HepG2 (cell line): ENCODE results near the gene EGFR. TPM values are rescaled to one million over a fixed set of nuclear protein-coding genes. Genes with fewer than 3 reads are reported as not detected.

Experiments used
- CHCHD3 ChIP-seq: sonication (generic); formaldehyde crosslinking; IDR thresholded peaks from 2 replicates; pipeline ENCODE4 v1.8.0; 2022; ENCODE audit warnings: mild to moderate bottlenecking, missing genetic modification reagents, moderate library complexity
- E2F5 ChIP-seq: sonication (generic); formaldehyde crosslinking; conservative IDR thresholded peaks from 2 replicates; pipeline ENCODE4 v1.4.0; 2020; ENCODE audit warnings: missing genetic modification reagents
- EED ChIP-seq: sonication (generic); formaldehyde crosslinking; IDR thresholded peaks from 2 replicates; pipeline ENCODE4 v1.5.0; 2020; ENCODE audit warnings: mild to moderate bottlenecking, missing genetic modification reagents
- HNF4G ChIP-seq, 2 experiments: sonication (generic) in 1 of 2; formaldehyde crosslinking in 1 of 2; IDR thresholded peaks; 2 replicates each; pipeline versions ENCODE4 v1.4.0 to v1.6.1; 2011 to 2020; ENCODE audit warnings: borderline replicate concordance in 2 of 2, low read depth in 2 of 2, mild to moderate bottlenecking in 2 of 2, low read length in 1 of 2, missing genetic modification reagents in 1 of 2, moderate library complexity in 1 of 2
- NFAT5 ChIP-seq: sonication (generic); formaldehyde crosslinking; IDR thresholded peaks from 2 replicates; pipeline ENCODE4 v1.4.0; 2020; ENCODE audit warnings: missing genetic modification reagents
- SMARCC2 ChIP-seq: fragments of 450-650 bp; IDR thresholded peaks from 2 replicates; pipeline ENCODE4 v1.6.1; 2017; ENCODE audit warnings: antibody characterized with exemption, mild to moderate bottlenecking
- TFDP2 ChIP-seq: sonication (generic); formaldehyde crosslinking; IDR thresholded peaks from 2 replicates; pipeline ENCODE4 v1.4.0; 2020; ENCODE audit warnings: missing genetic modification reagents
- ZBTB7A ChIP-seq: sonication (generic); formaldehyde crosslinking; IDR thresholded peaks from 2 replicates; pipeline ENCODE4 v1.8.0; 2022; ENCODE audit warnings: mild to moderate bottlenecking, missing genetic modification reagents
- ZNF609 ChIP-seq: sonication (generic); formaldehyde crosslinking; IDR thresholded peaks from 2 replicates; pipeline ENCODE4 v1.4.0; 2020; ENCODE audit warnings: mild to moderate bottlenecking, missing genetic modification reagents, borderline replicate concordance
- ZNF710 ChIP-seq: sonication (generic); formaldehyde crosslinking; IDR thresholded peaks from 2 replicates; pipeline ENCODE4 v1.5.0; 2020; ENCODE audit warnings: mild to moderate bottlenecking, missing genetic modification reagents, borderline replicate concordance
- ZNF878 ChIP-seq: sonication (generic); formaldehyde crosslinking; IDR thresholded peaks from 2 replicates; pipeline ENCODE4 v1.8.1; 2023; ENCODE audit warnings: mild to moderate bottlenecking, missing genetic modification reagents, moderate library complexity
- polyA plus RNA-seq, 8 experiments: library from polyadenylated mRNA; depleted of rRNA in 3 of 8; stranded (reverse) in 7 of 8; unstranded in 1 of 8; fragments of >200 nt; fragmentation: Illumina TruSeq in 4 of 8; extraction: Trizol in 4 of 8; gene quantifications; 2 replicates each; pipeline versions ENCODE4 v1.2.1 to v1.2.3, GENCODE V29; 2011 to 2016; ENCODE audit warnings: low read depth in 4 of 8, missing spikeins in 1 of 8, mixed read lengths in 1 of 8; ENCODE audit not compliant: insufficient read depth in 1 of 8
- total RNA-seq, 5 experiments: library from RNA; depleted of rRNA; stranded (reverse); fragments of >200 nt; fragmentation: Illumina TruSeq; extraction: Trizol; gene quantifications; 2 replicates each; pipeline ENCODE4 v1.2.3, GENCODE V29; 2016; ENCODE audit warnings: low read depth in 1 of 5

Gene EGFR
- total and polyA plus RNA-seq, 2 of the 13 experiments (the other 11 are each of a cell fraction or from before 2014, with no cell fraction given): 7.0 to 10.0 TPM

- TF ChIP-seq SMARCC2 (no peak), ZNF878 (CRISPR knock-in tag) (peak; percentile 74; the same call in 1 of the 2 replicates), ZBTB7A (CRISPR knock-in tag) (no peak), ZNF710 (CRISPR knock-in tag) (peak; percentile 78; the same call in 1 of the 2 replicates), E2F5 (CRISPR knock-in tag) (no peak), TFDP2 (CRISPR knock-in tag) (0 out of 2 replicates have a peak, but pooled peaks have one; percentile 34), NFAT5 (CRISPR knock-in tag) (no peak), HNF4G (IDR thresholded peaks at IDR 0.05; ENCODE audit: borderline replicate concordance, low read depth, low read length) (peak; percentile 92), HNF4G (CRISPR knock-in tag; IDR thresholded peaks at IDR 0.05; ENCODE audit: borderline replicate concordance, low read depth) (peak; percentile 95), EED (CRISPR knock-in tag) (no peak), CHCHD3 (CRISPR knock-in tag) (no peak), ZNF609 (CRISPR knock-in tag) (peak; percentile 82; the same call in 1 of the 2 replicates)
Measured at GRCh38 chr7:55178863-55179773, 160.3 kb downstream of the EGFR start (continued).
